GM18951 (cell line): Measurements from ENCODE around the gene GRIA4.
"Not testable (repeated sequence)": the region's sequence is repeated elsewhere in the genome, so short reads cannot be mapped to it uniquely, and the experiment has no call there.

Source experiments
- POLR2A ChIP-seq: IDR thresholded peaks from 4 replicates; pipeline ENCODE4 v1.6.1; 2011; ENCODE audit warnings: mild to moderate bottlenecking; ENCODE audit not compliant: insufficient read length, insufficient read depth; ENCODE audit errors: extremely low read depth
- in situ Hi-C: fragments of 300-500 bp; cut with MboI; formaldehyde crosslinking; loops from one replicate; pipeline ENCODE4 v1.12.0; 2022; ENCODE audit warnings: low sequenced_read_pairs, mixed read lengths, inconsistent platforms; ENCODE audit not compliant: unreplicated experiment

GRIA4 gene

GRCh38 chr11:105870516-105871113 is 260.7 kb downstream of the GRIA4 start:
- TF ChIP-seq POLR2A, result no peak
- in situ Hi-C loops, result no loop called here

- in situ Hi-C loops, result no loop called here
- no peak for TF ChIP-seq POLR2A
These were observed 268.6 kb downstream of the GRIA4 start for GRCh38 chr11:105878510-105878909.

DNA sequence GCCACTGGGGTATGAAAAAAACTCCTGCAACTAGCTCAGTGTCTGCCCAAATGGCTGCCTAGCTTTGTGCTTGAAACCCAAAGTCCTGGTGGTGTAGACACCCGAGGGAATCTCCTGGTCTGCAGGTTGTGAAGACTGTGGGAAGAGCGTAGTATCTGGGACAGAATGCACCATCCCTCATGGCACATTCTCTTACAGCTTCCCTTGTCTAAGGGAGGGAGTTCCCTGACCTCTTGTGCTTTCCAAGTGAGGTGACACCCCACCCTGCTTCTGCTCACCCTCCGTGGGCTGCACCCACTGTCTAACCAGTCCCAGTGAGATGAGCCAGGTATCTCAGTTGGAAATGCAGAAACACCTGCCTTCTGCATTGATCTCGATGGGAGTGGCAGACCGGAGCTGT is 269.1 kb downstream of the GRIA4 start:
- in situ Hi-C loops, result not testable (repeated sequence)

GRCh38 chr11:105881027-105881426 is 271.2 kb downstream of the GRIA4 start:
- in situ Hi-C loops, result no loop called here
- TF ChIP-seq POLR2A, result no peak

GRCh38 chr11:105884436-105884835 is 274.6 kb downstream of the GRIA4 start:
- no peak for TF ChIP-seq POLR2A

GRCh38 chr11:105891685-105892084 is 281.8 kb downstream of the GRIA4 start:
- in situ Hi-C loops, result no loop called here
- no peak for TF ChIP-seq POLR2A

More at GRCh38 chr11:105884436-105884835, 274.6 kb downstream of the GRIA4 start:
- in situ Hi-C loops, result no loop called here

DNA sequence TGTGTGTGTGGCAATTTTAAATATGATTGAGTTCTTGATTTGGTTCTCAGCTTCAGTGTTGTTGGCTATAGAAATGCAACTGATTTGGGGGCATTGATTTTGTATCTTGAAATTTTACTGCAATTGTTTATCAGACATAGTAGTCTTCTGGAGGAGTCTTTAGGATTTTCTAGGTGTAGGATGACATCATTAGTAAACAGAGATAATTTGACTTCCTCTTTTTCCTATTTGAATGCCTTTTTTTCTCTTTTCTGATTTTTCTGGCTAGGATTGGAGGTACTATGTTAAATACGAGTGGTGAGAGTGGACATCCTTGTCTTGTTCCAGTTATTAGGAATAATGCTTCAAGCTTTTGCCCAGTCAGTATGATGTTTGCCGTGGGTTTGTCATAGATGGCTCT is 287.3 kb downstream of the GRIA4 start:
- in situ Hi-C loops, result no loop called here
- TF ChIP-seq POLR2A, result no peak

- in situ Hi-C loops, result no loop called here
- no peak for TF ChIP-seq POLR2A
These were observed 289.9 kb downstream of the GRIA4 start for GRCh38 chr11:105899772-105900171.

GRCh38 chr11:105900515-105901035 is 290.7 kb downstream of the GRIA4 start:
- no peak for TF ChIP-seq POLR2A
- in situ Hi-C loops, result no loop called here

- in situ Hi-C loops, result no loop called here
- TF ChIP-seq POLR2A, result no peak
These were observed 293.2 kb downstream of the GRIA4 start for GRCh38 chr11:105903113-105903512.

DNA sequence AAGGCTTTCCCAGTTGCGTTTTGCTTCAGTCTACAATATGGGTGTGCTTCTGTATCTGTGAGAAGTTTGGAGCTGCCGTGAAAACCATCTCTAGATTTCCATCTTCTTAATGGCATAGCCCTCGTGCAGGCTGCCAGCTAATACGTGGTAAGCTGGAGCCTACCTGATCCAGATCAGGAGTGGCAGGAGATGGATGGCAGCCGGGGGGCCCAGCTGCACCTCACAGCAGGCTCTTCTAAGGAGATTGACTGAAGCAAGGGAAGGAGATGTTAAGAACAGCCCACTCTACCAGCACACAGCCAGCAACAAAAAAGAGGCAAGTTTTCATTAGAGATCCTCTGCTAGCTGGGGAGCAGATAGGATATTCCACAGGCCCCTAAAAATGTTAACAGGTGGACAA is 296.6 kb downstream of the GRIA4 start:
- in situ Hi-C loops, result no loop called here
- no peak for TF ChIP-seq POLR2A

GRCh38 chr11:105907319-105907718 is 297.4 kb downstream of the GRIA4 start:
- in situ Hi-C loops, result no loop called here

DNA sequence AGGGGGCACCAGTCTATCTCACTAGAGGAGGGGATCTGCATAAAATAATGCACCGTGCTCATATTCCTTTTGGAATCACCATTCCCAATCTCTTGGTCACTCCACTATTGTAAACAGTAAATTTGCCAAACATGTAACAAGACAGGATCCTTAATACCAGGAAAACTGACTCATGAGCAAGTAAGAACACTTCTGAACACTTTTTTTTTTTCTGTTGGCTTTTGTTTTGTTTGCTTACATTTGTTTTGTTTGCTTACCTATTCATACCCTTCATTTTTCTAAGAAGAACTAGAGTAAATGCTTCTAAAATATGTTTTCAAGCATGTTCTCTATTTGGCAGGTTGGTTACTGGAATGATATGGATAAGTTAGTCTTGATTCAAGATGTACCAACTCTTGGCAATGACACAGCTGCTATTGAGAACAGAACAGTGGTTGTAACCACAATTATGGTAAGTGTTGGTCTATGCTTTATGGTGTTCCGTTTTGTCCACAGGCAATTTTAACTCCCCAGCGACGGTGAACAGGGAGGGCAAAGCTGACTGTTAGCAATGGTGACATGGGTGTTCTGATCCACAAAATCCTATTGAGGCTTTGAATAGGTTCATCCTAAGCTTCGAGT is 300.3 kb downstream of the GRIA4 start:
- TF ChIP-seq POLR2A, result no peak
- in situ Hi-C loops, result no loop called here

More at GRCh38 chr11:105907319-105907718, 297.4 kb downstream of the GRIA4 start:
- TF ChIP-seq POLR2A, result no peak

- TF ChIP-seq POLR2A, result no peak
- in situ Hi-C loops, result no loop called here
These were observed 301.6 kb downstream of the GRIA4 start for GRCh38 chr11:105911454-105911853.
